ENCODE data around the gene ANAPC5. TPM values are rescaled to one million over a fixed set of nuclear protein-coding genes. Genes with fewer than 3 reads are reported as not detected.

ANAPC5 gene
- total RNA-seq, 3 donors from 2014 or later, result 109 to 169 (median 147) TPM

DNA sequence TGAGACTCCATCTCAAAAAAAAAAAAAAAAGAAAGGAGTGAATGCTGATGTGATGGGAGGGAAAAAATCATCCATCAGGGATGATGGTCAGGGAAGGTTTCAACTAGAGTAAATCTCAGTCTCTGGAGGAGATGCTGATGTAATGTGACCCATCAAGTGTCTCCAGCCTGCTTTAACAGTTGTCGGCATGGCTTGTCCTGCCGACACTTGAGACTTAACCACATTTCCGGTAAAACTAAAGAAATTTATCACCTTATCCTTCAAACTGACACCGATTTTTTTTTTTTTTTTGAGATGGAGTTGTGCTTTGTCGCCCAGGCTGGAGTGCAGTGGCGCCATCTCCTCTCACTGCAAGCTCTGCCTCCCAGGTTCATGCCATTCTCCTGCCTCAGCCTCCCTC is 21.5 kb upstream of the ANAPC5 start:
- Histone ChIP-seq H3K9me3 (no peaks in the 10 kb centered on the region), H3K27me3 (no peaks in the 10 kb centered on the region), H3K4me1 (no peaks in the 10 kb centered on the region), H3K36me3 (no peaks in the 10 kb centered on the region), H3K4me3 (no peak overlapping the region), H3K27ac (no peak overlapping the region)
- TF ChIP-seq POLR2A (IDR thresholded peaks at IDR 0.05) (no peak), POLR2AphosphoS5 (IDR thresholded peaks at IDR 0.05) (no peak)
- TF ChIP-seq, protein P1, sequence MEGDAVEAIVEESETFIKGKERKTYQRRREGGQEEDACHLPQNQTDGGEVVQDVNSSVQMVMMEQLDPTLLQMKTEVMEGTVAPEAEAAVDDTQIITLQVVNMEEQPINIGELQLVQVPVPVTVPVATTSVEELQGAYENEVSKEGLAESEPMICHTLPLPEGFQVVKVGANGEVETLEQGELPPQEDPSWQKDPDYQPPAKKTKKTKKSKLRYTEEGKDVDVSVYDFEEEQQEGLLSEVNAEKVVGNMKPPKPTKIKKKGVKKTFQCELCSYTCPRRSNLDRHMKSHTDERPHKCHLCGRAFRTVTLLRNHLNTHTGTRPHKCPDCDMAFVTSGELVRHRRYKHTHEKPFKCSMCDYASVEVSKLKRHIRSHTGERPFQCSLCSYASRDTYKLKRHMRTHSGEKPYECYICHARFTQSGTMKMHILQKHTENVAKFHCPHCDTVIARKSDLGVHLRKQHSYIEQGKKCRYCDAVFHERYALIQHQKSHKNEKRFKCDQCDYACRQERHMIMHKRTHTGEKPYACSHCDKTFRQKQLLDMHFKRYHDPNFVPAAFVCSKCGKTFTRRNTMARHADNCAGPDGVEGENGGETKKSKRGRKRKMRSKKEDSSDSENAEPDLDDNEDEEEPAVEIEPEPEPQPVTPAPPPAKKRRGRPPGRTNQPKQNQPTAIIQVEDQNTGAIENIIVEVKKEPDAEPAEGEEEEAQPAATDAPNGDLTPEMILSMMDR (IDR thresholded peaks at IDR 0.05), result no peak
- DNase-seq (ENCODE audit: low spot score in 2 of 2), result no peak
- intact Hi-C loops (cut with DNase I; ENCODE audit: low total_unique reads), result no loop called here

DNA sequence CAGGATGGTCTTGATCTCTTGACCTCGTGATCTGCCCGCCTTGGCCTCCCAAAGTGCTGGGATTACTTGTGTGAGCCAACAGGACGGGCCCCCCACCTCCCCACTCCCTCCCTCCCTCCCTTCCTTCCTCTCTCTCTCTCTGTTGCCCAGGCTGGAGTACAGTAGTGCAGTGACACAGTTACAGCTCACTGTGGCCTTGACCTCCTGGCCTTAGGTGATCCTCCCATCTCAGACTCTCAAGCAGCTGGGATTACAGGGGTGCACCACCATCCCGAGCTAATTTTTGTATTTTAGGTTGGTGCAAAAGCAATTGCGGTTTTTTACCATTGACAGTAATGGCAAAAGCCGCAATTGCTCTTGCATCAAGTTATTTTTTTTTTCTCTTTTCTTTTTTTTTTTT is 19.2 kb upstream of the ANAPC5 start:
- Histone ChIP-seq H3K4me3 (no peak overlapping the region), H3K27ac (no peak overlapping the region), H3K9me3 (no peaks in the 10 kb centered on the region), H3K36me3 (no peaks in the 10 kb centered on the region), H3K4me1 (no peaks in the 10 kb centered on the region), H3K27me3 (no peaks in the 10 kb centered on the region)
- TF ChIP-seq POLR2AphosphoS5 (IDR thresholded peaks at IDR 0.05) (no peak), POLR2A (IDR thresholded peaks at IDR 0.05) (no peak)
- TF ChIP-seq, protein P1 (IDR thresholded peaks at IDR 0.05), result no peak
- intact Hi-C loops (cut with DNase I; ENCODE audit: low total_unique reads), result no loop called here
- no peak for DNase-seq (ENCODE audit: low spot score in 2 of 2)

DNA sequence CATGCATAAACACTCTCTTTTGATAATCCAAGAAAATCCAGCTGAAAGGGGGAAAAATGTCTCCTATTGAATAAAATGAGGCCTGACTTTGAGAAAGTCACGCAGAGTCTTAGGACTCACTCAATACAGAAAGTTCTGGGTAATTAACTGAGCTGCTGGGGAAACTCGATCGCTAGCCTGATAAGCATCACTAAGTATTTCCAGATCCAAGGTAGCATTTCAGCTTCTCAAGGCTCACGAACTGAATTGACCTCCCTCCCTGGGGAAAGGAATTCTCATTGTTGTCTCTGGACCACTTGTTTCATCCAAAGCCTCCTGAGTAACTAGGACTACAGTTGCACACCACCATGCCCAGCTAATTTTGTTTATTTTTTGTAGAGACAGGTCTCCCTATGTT is 13.8 kb upstream of the ANAPC5 start:
- TF ChIP-seq POLR2A (IDR thresholded peaks at IDR 0.05), result no peak
- TF ChIP-seq POLR2AphosphoS5 (IDR thresholded peaks at IDR 0.05), result no peak
- H3K4me1 ChIP-seq, result no peaks in the 10 kb centered on the region
- no peak for DNase-seq (ENCODE audit: low spot score in 2 of 2)
- H3K4me3 ChIP-seq, result no peak overlapping the region
- H3K27ac ChIP-seq, result no peak overlapping the region
- H3K36me3 ChIP-seq, result no peaks in the 10 kb centered on the region
- intact Hi-C loops (cut with DNase I; ENCODE audit: low total_unique reads), result no loop called here
- H3K27me3 ChIP-seq, result no peaks in the 10 kb centered on the region
- no peaks in the 10 kb centered on the region for H3K9me3 ChIP-seq

DNA sequence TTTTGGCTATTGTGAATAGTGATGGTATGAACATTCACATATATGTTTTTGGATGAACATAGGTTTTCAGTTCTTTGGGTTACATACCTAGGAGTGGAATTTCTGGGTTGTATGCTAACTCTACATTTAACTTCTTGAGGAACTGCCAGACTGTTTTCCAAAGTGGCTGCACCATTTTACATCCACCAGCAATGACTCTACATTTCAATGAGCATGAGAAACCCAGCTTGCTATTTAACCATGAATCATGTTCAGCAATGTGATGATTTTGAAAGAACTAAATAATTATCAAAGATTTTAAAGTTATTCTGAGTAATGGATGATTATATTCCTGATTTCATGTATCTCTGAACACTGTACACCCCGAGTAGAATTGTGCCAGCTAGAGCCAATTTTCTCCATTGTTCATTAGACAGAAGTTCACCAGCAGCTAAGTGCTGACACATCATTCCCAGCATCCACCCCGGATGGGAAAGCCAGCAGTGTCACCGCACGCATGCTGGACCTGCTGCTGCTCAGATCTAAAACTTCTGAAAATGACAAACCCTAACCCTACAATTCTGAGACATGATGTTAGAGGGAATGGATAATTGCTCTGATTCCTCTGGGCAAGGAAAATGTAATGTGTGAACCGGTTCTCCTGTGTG is 13.3 kb upstream of the ANAPC5 start:
- intact Hi-C loops (cut with DNase I; ENCODE audit: low total_unique reads), result no loop called here
- H3K36me3 ChIP-seq, result no peaks in the 10 kb centered on the region
- TF ChIP-seq, protein P1 (IDR thresholded peaks at IDR 0.05), result no peak
- no peak for TF ChIP-seq POLR2A (IDR thresholded peaks at IDR 0.05)
- no peak for TF ChIP-seq POLR2AphosphoS5 (IDR thresholded peaks at IDR 0.05)
- no peaks in the 10 kb centered on the region for H3K9me3 ChIP-seq
- no peak overlapping the region for H3K27ac ChIP-seq
- no peak for DNase-seq (ENCODE audit: low spot score in 2 of 2)
- no peak overlapping the region for H3K4me3 ChIP-seq
- no peaks in the 10 kb centered on the region for H3K4me1 ChIP-seq
- H3K27me3 ChIP-seq, result no peaks in the 10 kb centered on the region

DNA sequence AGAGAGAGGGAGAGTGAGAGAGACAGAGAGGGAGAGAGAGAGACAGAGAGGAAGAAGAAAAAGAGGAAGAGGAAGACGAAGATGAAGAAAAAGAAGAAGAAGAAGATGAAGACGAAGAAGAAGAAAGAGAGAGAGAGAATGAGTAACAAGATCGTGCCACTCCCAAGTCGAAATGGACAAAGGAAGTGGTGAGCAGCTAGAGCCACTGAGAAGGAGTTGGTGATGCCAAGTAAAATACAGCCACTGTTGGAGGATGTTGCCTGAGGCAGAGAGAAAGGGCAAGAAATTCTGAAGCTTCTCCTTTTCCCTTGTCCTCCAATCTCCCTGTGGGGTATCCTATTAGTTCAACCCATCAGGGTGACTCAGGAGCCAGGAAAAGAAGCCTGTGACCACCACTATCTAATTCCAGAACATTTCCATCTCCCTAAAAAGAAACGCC is 12.5 kb upstream of the ANAPC5 start:
- Histone ChIP-seq H3K27me3 (no peaks in the 10 kb centered on the region), H3K4me1 (no peaks in the 10 kb centered on the region), H3K4me3 (no peak overlapping the region), H3K9me3 (no peaks in the 10 kb centered on the region), H3K27ac (no peak overlapping the region), H3K36me3 (no peaks in the 10 kb centered on the region)
- intact Hi-C loops (cut with DNase I; ENCODE audit: low total_unique reads), result no loop called here
- TF ChIP-seq, protein P1 (IDR thresholded peaks at IDR 0.05), result no peak
- no peak for TF ChIP-seq POLR2A (IDR thresholded peaks at IDR 0.05)
- no peak for TF ChIP-seq POLR2AphosphoS5 (IDR thresholded peaks at IDR 0.05)
- DNase-seq (ENCODE audit: low spot score in 2 of 2), result no peak
